CD14-positive monocyte (primary cell): ENCODE data around the gene TAS2R19. TPM values are rescaled to one million over a fixed set of nuclear protein-coding genes. Genes with fewer than 3 reads are reported as not detected.

Experiments used
- DNase-seq, 3 donors: peaks; one replicate each; pipeline ENCODE4 v3.0.0-alpha.2; 2011 to 2022
- H2AFZ ChIP-seq: 2 replicates; pipeline ENCODE4 v1.6.0; 2012; ENCODE audit warnings: mild to moderate bottlenecking, low read depth, low read length, inconsistent platforms; ENCODE audit not compliant: insufficient read depth, poor library complexity, severe bottlenecking
- H3K27ac ChIP-seq, 2 donors: 1 replicate in 1 of 2; 2 replicates in 1 of 2; pipeline ENCODE4 v1.5.1; 2012 to 2013; ENCODE audit warnings: low read length in 2 of 2, control low read depth in 1 of 2, inconsistent platforms in 1 of 2, low read depth in 1 of 2, mild to moderate bottlenecking in 1 of 2
- H3K27me3 ChIP-seq, 2 donors: one replicate each; pipeline versions ENCODE4 v1.6.0 to v1.6.1; 2011 to 2013; ENCODE audit warnings: low read length in 2 of 2; ENCODE audit not compliant: control insufficient read depth in 2 of 2, insufficient read depth in 2 of 2
- H3K36me3 ChIP-seq, 2 donors: replicated peaks in 1 of 2; 1 replicate in 1 of 2; 2 replicates in 1 of 2; pipeline versions ENCODE4 v1.5.1 to v1.6.1; 2012 to 2013; ENCODE audit warnings: low read length in 2 of 2, control low read depth in 1 of 2, inconsistent platforms in 1 of 2, mild to moderate bottlenecking in 1 of 2; ENCODE audit not compliant: insufficient read depth in 2 of 2, control insufficient read depth in 1 of 2
- H3K4me1 ChIP-seq, 2 donors: 1 replicate in 1 of 2; 2 replicates in 1 of 2; pipeline versions ENCODE4 v1.5.1 to v1.6.1; 2012 to 2013; ENCODE audit warnings: low read length in 2 of 2, control low read depth in 1 of 2, inconsistent platforms in 1 of 2, mild to moderate bottlenecking in 1 of 2, moderate library complexity in 1 of 2; ENCODE audit not compliant: insufficient read depth in 2 of 2, control insufficient read depth in 1 of 2
- H3K4me2 ChIP-seq: replicated peaks from 2 replicates; pipeline ENCODE3; 2012; ENCODE audit warnings: low read length, moderate library complexity, mild to moderate bottlenecking; ENCODE audit not compliant: poor library complexity, severe bottlenecking; ENCODE audit errors: extremely low read depth
- H3K4me3 ChIP-seq, 3 experiments: fragments of 200-600 bp in 1 of 3; sonication (generic) in 1 of 3; replicated peaks in 1 of 3; 1 replicate in 2 of 3; 2 replicates in 1 of 3; pipeline ENCODE4 v1.5.1; 2011 to 2013; ENCODE audit warnings: low read length in 3 of 3, mild to moderate bottlenecking in 3 of 3, control low read depth in 2 of 3, low read depth in 2 of 3, inconsistent platforms in 1 of 3, moderate library complexity in 1 of 3
- H3K79me2 ChIP-seq: 2 replicates; pipeline ENCODE4 v1.6.0; 2012; ENCODE audit warnings: mild to moderate bottlenecking, control low read depth, inconsistent platforms, low read length, moderate library complexity; ENCODE audit not compliant: insufficient read depth
- H3K9ac ChIP-seq: 2 replicates; pipeline ENCODE4 v1.6.0; 2017; ENCODE audit warnings: low read length, mild to moderate bottlenecking; ENCODE audit not compliant: insufficient read depth, poor library complexity, severe bottlenecking
- H3K9me3 ChIP-seq, 2 donors: replicated peaks in 1 of 2; 1 replicate in 1 of 2; 2 replicates in 1 of 2; pipeline versions ENCODE4 v1.5.1 to v1.6.1; 2012 to 2013; ENCODE audit warnings: low read length in 2 of 2, control low read depth in 1 of 2; ENCODE audit not compliant: control insufficient read depth in 1 of 2, insufficient read depth in 1 of 2
- H4K20me1 ChIP-seq: 2 replicates; pipeline ENCODE4 v1.6.0; 2012; ENCODE audit warnings: mild to moderate bottlenecking, low read length, control low read depth, moderate library complexity; ENCODE audit not compliant: insufficient read depth
- H3K27ac Mint-ChIP-seq, 7 donors: one replicate each; pipeline ENCODE4 v1.8.0; 2020; ENCODE audit warnings: mild to moderate bottlenecking in 7 of 7, mixed read lengths in 7 of 7, moderate library complexity in 6 of 7, inconsistent platforms in 2 of 7
- H3K27me3 Mint-ChIP-seq, 3 donors: one replicate each; pipeline ENCODE4 v1.8.0; 2021 to 2022; ENCODE audit warnings: low read depth in 3 of 3, mild to moderate bottlenecking in 3 of 3, mixed read lengths in 3 of 3, moderate library complexity in 3 of 3, inconsistent platforms in 1 of 3
- H3K36me3 Mint-ChIP-seq, 2 donors: one replicate each; pipeline ENCODE4 v1.8.0; 2020; ENCODE audit warnings: mixed read lengths in 2 of 2, inconsistent platforms in 1 of 2, mild to moderate bottlenecking in 1 of 2
- H3K4me1 Mint-ChIP-seq: one replicate; pipeline ENCODE4 v1.8.0; 2020; ENCODE audit warnings: mild to moderate bottlenecking, mixed read lengths
- H3K4me3 Mint-ChIP-seq, 2 donors: one replicate each; pipeline ENCODE4 v1.8.0; 2020; ENCODE audit warnings: mild to moderate bottlenecking in 2 of 2, mixed read lengths in 2 of 2, moderate library complexity in 1 of 2
- H3K9me3 Mint-ChIP-seq, 7 donors: one replicate each; pipeline ENCODE4 v1.8.0; 2020 to 2022; ENCODE audit warnings: mixed read lengths in 7 of 7, mild to moderate bottlenecking in 6 of 7, moderate library complexity in 6 of 7, inconsistent platforms in 2 of 7
- WGBS: methylation state at CpG from one replicate; pipeline ENCODE4 v1.1.5; 2013; ENCODE audit warnings: missing lambda C conversion rate; ENCODE audit not compliant: insufficient coverage; 5-methylcytosine and 5-hydroxymethylcytosine counted together
- intact Hi-C, 2 donors: fragments of 100-400 bp; cut with micrococcal nuclease; formaldehyde crosslinking; loops; one replicate each; pipeline versions ENCODE4 v1.15.0 to v1.15.1; 2023
- polyA plus RNA-seq, 3 donors: library from polyadenylated mRNA; depleted of rRNA in 1 of 3; unstranded in 2 of 3; stranded (reverse) in 1 of 3; fragments of 300-500 nt in 2 of 3; fragments of >200 nt in 1 of 3; fragmentation: Illumina TruSeq in 2 of 3; gene quantifications; 1 replicate in 2 of 3; 2 replicates in 1 of 3; pipeline ENCODE4 v1.2.3, GENCODE V29; 2012 to 2021
- TF ChIP-seq, protein P1 (sequence below): fragments of 200-600 bp; IDR thresholded peaks from one replicate; pipeline ENCODE4 v1.8.0; 2022; ENCODE audit warnings: antibody characterized with exemption, mild to moderate bottlenecking

Gene TAS2R19
- polyA plus RNA-seq, 3 donors = 0.29 TPM; not detected in 2

DNA sequence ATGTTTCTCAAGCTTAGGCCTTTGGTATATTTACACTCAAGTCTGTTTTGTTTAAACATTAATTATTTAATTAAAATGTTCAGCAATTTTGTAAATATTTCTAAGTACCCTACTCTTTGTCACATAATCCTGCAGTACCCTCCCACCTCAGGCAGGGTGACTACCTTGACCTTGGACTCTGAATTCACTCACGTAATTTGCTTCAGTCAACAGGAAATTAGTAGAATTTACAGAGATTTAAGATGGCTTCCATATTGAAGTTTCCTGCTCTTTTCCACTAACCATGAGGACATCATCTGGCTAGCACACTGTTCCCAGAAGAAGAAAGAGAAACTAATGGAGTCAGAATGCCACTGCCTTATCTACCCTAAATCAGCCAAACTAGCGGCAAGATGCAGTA is 967 bp upstream of the TAS2R19 start:
- Histone ChIP-seq H3K27me3 (no peaks in the 10 kb centered on the region), H3K4me2 (no peak overlapping the region), H3K9me3 (peaks cover 7 to 12% of the 10 kb centered on the region in 2 donors), H3K79me2 (no peaks in the 10 kb centered on the region), H2AFZ (no peak overlapping the region), H3K4me1 (no peaks in the 10 kb centered on the region), H3K4me3 (no peak overlapping the region), H3K9ac (no peak overlapping the region), H4K20me1 (no peaks in the 10 kb centered on the region), H3K36me3 (peaks cover 0 to 9% of the 10 kb centered on the region in 2 donors), H3K27ac (no peak overlapping the region)
- peaks cover 5 to 24% of the 10 kb centered on the region in 2 donors for H3K36me3 Mint-ChIP-seq
- H3K9me3 Mint-ChIP-seq = peaks cover 5 to 15% (median 10%) of the 10 kb centered on the region in 7 donors
- H3K27ac Mint-ChIP-seq = no peak overlapping the region
- no peaks in the 10 kb centered on the region for H3K27me3 Mint-ChIP-seq
- no peaks in the 10 kb centered on the region for H3K4me1 Mint-ChIP-seq
- intact Hi-C loops = no loop called here
- no peak overlapping the region for H3K4me3 Mint-ChIP-seq
- TF ChIP-seq, protein P1, sequence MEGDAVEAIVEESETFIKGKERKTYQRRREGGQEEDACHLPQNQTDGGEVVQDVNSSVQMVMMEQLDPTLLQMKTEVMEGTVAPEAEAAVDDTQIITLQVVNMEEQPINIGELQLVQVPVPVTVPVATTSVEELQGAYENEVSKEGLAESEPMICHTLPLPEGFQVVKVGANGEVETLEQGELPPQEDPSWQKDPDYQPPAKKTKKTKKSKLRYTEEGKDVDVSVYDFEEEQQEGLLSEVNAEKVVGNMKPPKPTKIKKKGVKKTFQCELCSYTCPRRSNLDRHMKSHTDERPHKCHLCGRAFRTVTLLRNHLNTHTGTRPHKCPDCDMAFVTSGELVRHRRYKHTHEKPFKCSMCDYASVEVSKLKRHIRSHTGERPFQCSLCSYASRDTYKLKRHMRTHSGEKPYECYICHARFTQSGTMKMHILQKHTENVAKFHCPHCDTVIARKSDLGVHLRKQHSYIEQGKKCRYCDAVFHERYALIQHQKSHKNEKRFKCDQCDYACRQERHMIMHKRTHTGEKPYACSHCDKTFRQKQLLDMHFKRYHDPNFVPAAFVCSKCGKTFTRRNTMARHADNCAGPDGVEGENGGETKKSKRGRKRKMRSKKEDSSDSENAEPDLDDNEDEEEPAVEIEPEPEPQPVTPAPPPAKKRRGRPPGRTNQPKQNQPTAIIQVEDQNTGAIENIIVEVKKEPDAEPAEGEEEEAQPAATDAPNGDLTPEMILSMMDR = no peak
- no CpG with 5 or more reads among the region's 2 CpGs for WGBS
- no peak for DNase-seq

DNA sequence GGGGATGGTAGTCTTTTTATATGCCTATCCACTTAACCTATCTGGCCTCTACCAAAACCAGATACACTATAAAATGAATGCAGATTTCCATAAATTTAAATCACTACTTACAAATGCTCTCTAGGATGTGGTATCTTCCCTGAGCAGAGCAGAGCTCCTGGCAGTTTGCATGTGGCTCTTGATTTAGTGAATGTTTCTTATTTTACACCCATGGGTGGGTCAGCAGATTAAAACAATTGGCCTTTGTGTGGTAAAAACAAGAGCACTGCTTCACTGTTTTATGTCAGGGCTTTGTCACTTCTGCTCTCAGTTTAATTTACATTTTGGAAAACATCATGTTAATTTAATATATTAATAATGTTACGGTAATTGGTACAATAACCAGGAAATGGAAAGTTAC is 5.5 kb downstream of the TAS2R19 start:
- Histone ChIP-seq H3K9me3 (no peaks in the 10 kb centered on the region), H3K4me1 (no peaks in the 10 kb centered on the region), H3K4me2 (no peak overlapping the region), H4K20me1 (no peaks in the 10 kb centered on the region), H3K27me3 (no peaks in the 10 kb centered on the region), H3K36me3 (peaks cover 0 to 2% of the 10 kb centered on the region in 2 donors), H3K27ac (no peak overlapping the region), H2AFZ (no peak overlapping the region), H3K79me2 (no peaks in the 10 kb centered on the region), H3K4me3 (no peak overlapping the region), H3K9ac (no peak overlapping the region)
- WGBS = no CpG with 5 or more reads among the region's 1 CpG
- TF ChIP-seq, protein P1 = no peak
- intact Hi-C loops = no loop called here
- DNase-seq = no peak
- Mint-ChIP-seq H3K9me3 (peaks cover 0 to 2% (median 0%) of the 10 kb centered on the region in 7 donors), H3K27me3 (no peaks in the 10 kb centered on the region), H3K4me1 (no peaks in the 10 kb centered on the region), H3K36me3 (peaks cover 2 to 21% of the 10 kb centered on the region in 2 donors), H3K4me3 (no peak overlapping the region), H3K27ac (no peak overlapping the region)
